ENCODE measurements around the gene SCGB1D1. TPM values are rescaled to one million over a fixed set of nuclear protein-coding genes. Genes with fewer than 3 reads are reported as not detected.
"Not testable (repeated sequence)": the region's sequence is repeated elsewhere in the genome, so short reads cannot be mapped to it uniquely, and the experiment has no call there.

SCGB1D1 gene
- total RNA-seq, 1 donor from 2014 or later, result not detected

DNA sequence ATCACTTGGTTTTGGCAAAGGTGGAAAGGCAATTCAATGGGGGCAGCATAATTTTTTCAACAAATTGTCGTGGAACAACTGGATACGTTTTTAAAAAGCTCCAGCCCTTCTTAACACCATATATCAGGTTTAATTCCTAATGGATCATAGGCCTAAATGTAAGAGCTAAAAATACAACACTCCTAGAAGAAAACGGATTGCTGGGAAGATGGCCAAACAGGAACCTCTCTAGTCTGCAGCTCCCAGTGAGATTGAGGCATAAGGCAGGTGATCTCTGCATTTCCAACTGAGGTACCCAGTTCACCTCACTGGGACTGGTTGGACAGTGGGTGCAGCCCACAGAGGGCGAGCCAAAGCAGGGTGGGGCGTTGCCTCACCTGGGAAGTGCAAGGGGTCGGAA lies 32.4 kb upstream of the SCGB1D1 start:
- intact Hi-C loops (cut with micrococcal nuclease), result no loop called here

DNA sequence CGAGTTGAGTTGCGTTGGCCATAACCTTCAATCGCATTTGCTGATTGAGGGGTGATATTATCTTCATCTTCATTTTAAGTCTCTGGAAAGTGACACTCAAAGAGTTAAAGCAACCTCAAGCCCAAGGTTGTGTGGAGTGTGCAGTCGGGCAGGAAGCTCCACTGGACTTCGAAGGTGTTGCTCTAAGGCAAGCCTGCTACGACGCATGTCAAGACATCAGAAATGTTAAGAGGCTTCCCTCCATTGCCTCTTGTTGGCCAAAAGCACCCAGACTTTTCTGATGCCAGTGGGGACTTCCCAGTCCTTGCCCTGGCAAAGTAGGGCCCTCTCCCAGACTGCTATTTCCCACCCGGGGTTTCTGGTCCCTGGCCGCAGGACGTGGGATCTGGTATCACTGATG lies 23.6 kb upstream of the SCGB1D1 start:
- intact Hi-C loops (cut with micrococcal nuclease), result no loop called here

DNA sequence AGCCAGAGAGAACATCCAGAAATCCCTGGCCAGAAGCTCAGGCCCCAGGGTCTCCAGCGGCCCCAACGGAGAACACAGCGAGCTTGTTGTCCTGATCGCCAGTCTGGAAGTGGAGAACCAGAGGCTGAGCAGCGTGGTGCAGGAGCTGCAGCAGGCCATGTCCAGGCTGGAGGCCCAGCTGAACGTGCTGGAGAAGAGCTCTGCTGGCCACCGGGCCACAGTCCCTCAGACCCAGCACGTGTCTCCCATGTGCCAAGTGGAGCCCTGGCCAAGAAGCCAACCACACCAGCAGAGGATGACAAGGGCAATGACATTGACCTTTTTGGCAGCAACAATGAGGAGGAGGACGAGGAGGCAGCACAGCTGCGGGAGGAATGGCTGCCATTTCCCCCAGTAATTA lies 20.6 kb upstream of the SCGB1D1 start:
- intact Hi-C loops (cut with micrococcal nuclease), result no loop called here

DNA sequence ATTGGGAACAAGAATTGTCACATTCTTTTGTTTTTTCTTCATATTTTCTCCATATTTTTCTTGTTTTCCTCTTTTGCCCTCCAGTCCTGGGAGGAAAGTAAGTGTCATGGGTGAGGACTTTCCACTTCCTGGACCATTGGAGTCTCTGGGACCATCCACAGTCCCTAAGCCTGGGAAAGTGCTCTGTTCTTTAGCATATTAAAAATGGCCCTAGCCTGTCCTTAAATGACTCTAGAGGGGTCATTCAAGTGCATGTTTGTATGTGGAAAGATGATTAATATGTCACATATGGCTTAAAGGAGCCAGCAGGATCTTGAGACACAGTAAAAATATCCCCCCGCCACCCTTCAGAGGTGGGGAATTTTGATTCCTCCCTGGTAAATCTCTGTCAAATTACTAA lies 20.1 kb upstream of the SCGB1D1 start:
- intact Hi-C loops (cut with micrococcal nuclease), result no loop called here

DNA sequence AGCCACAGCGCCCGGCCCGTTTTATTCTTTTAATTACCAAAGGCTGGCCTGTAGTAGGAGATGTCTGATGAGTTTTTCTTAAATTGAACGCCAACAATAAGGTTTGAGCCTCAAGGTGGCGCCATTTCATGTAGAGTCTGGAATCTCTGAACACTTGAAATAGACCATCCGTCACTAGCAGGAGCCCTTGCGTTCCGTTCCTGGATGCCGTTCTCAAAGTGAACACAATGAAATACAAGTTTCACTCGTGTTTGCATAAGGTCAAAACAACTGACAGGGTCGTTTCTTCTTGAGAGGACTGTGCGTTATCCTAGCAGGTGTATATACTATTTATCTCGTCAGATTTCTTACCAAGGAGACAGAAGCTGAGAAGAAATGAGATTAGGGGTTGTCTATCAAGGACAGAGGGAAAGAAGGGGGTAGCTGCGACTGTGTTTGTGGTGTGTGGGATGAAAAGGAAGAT lies 18.7 kb upstream of the SCGB1D1 start:
- intact Hi-C loops (cut with micrococcal nuclease), result loop anchor here (1.0 kb wide), 4 partner anchors 37 to 207 kb away; partner anchors contain the start of gene SCGB2A1

DNA sequence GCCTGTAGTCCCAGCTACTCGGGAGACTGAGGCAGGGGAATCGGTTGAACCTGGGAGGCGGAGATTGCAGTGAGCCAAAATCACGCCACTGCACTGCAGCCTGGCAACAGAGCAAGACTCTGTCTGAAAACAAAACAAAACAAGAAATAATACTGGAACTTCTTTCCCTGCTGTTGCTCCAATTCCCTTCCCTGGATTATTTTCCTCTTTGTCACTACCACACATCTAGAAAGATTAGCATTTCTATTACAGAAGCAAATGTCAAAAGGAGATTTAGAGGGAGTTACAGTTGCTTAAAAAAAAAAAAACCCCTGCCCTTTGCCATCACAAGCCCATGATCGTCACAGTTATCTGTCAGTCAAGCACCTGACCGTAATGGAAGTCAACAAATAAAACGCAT lies 17.7 kb upstream of the SCGB1D1 start:
- intact Hi-C loops (cut with micrococcal nuclease), result no loop called here

DNA sequence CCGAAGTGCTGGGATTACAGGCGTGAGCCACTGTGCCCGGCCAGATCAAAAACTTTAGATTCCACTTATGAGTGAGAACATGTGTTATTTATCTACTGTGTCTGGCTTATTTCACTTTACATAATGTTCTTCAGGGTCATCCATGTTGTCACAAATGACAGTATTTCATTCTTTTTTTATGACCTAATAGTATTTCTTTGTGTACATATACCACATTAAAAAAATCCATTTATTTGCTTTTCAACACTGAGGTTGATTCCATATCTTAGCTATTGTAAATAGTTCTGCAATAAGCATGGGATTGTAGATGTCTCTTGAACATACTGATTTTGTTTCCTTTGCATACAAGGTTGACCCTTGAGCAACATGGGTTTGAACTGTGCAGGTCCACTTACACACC lies 13.2 kb upstream of the SCGB1D1 start:
- intact Hi-C loops (cut with micrococcal nuclease), result no loop called here

DNA sequence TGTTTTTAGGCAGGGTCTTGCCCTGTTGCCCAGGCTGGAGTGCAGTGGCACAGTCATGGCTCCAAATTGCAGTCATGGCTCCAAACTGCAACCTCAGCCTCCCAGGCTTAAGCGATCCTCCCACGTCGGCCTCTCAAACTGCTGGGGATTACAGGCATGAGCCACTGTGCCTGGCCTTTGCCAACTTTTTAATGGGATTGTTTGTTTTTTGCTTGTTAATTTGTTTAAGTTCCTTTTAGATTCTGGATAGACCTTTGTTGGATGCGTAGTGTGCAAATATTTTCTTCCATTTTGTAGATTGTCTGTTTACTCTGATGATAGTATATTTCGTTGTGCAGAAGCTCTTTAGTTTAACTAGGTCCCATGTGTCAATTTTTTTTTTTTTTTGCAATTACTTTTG lies 10.0 kb upstream of the SCGB1D1 start:
- intact Hi-C loops (cut with micrococcal nuclease), result no loop called here

DNA sequence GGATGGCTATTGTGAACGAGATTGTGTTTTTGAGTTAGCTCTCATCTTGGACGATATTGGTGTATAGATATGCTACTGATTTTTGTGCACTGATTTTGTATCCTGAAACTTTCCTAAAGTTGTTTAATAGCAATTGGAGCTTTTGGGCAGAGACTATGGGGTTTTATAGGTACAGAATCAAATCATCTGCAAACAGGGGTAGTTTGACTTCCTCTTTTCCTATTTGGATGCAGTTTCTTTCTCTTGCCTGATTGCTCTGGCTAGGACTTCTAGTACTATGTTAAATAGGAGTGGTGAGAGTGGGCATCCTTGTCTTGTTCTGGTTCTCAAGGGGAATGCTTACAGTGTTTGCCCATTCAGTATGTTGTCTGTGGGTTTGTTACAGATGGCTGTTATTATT lies 8.9 kb upstream of the SCGB1D1 start:
- intact Hi-C loops (cut with micrococcal nuclease), result no loop called here

DNA sequence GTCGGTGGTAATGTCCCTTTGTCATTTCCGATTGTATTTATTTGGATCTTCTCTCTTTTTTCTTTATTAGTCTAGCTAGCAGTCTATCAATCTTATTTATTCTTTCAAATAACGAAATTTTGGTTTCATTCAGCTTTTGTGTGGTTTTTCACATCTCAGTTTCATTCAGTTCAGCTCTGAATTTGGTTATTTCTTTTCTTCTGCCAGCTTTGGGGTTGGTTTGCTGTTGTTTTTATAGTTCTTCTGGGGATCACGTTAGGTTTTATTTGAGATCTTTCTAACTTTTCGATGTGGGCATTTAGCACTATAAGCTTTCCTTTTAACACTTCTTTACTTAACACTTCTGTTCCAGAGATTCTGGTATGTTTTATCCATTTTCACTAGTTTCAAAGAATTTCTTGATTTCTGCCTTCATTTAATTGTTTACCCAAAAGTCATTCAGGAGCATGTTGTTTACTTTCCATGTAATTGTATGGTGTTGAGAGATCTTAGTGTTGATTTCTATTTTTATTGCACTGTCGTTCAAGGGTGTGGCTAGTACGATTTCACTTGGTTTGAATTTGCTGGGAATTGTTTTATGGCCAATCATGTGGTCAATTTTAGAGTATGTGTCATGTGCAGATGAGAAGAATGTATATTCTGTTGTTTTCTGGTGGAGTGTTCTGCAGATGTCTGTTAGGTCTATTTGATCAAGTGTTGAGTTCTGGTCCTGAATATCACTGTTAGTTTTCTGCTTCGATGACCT lies 7.7 kb upstream of the SCGB1D1 start:
- intact Hi-C loops (cut with micrococcal nuclease), result no loop called here

DNA sequence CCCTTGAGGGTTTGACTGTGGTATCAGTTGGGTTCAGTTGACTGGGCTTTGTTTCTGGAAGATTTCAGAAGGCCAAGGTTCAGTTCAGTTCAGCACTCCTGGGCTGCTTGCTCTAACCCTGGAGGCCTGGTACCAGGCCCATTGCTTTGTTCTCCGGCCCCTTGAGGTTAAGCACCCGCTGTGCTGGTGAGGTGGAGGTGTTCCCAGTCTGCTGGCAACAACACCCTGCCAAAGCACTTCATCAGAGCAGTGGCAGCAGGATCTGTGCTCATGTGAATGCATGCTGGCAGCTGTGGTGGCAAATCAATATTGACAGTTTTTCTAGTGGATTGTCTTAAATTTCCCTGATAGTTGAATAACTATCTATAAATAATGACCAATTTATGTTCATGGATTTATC lies 3.8 kb upstream of the SCGB1D1 start:
- intact Hi-C loops (cut with micrococcal nuclease), result no loop called here

DNA sequence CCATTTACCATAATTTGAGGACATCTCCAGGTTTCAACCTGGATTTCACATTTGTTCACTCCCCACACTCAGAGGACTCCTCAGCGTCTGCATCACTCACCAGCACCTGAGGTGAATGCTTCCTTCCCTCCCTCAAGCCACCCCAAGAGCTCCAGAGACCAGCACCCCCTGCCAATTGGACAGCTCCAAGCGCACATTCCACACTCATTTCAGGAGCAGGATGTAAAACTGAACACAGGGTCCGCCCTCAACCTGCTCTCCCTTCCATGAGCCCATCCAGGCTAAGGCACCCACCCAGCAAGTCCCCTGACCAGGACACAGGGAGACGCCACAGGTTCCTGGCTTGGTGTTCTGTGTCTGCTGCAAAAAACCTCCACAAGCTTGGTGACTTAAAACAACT lies 3.9 kb downstream of the SCGB1D1 start:
- intact Hi-C loops (cut with micrococcal nuclease), result no loop called here

DNA sequence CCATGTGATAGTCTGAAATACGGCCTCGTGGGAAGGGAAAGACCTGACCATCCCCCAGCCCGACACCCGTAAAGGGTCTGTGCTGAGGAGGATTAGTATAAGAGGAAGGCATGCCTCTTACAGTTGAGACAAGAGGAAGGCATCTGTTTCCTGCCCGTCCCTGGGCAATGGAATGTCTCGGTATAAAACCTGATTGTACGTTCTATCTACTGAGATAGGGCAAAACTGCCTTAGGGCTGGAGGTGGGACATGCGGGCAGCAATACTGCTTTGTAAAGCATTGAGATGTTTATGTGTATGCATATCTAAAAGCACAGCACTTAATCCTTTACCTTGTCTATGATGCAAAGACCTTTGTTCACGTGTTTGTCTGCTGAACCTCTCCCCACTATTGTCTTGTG lies 5.0 kb downstream of the SCGB1D1 start:
- intact Hi-C loops (cut with micrococcal nuclease), result not testable (repeated sequence)

DNA sequence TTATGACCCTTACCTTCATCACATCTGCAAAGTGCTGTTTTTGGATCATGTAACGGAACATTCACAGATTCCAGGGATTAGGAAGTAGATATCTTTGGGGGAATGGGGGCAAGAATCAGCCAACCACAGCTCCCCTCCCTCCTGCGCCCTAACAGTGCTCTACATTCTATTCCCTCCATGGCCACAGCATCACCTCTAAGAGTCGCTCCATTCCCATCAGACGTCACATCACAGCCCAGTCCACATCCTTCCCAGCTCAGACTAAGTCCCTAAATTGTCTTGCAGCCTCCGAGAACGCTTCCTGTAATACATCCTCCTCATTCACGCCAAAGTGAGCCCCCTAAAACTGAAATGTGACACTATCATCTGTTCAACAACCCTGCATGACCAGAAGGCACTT lies 5.9 kb downstream of the SCGB1D1 start:
- intact Hi-C loops (cut with micrococcal nuclease), result no loop called here

DNA sequence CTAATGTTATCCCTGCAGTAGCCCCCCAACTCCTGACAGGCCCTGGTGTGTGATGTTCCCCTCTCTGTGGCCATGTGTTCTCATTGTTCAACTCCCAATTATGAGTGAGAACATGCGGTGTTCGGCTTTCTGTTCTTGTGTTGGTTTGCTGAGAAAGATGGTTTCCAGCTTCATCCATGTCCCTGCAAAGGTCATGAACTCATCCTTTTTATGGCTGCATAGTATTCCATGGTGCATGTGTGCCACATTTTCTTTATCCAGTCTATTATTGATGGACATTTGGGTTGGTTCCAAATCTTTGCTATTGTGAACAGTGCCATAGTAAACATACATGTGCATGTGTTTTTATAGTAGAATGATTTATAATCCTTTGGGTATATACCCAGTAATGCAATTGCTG lies 7.4 kb downstream of the SCGB1D1 start:
- intact Hi-C loops (cut with micrococcal nuclease), result not testable (repeated sequence)

DNA sequence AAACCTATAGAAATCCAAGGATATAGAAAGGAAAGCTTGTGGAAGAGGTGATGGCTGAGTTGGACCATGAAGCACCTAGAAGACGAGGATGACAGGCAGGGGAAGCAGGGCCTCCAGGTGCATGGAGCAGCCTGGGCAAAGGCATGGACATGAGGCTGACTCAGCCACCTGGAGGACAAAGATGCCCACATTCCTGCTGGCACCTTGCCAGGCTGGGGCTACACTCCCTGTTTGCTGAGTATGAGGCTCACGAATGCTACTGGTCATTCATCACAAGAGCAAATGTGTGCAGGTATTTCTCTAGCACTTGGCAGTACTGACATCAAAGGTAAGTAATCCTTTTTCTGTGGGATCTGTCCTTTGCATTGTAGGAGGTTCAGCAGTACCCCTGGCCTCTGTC lies 11.4 kb downstream of the SCGB1D1 start:
- intact Hi-C loops (cut with micrococcal nuclease), result no loop called here

DNA sequence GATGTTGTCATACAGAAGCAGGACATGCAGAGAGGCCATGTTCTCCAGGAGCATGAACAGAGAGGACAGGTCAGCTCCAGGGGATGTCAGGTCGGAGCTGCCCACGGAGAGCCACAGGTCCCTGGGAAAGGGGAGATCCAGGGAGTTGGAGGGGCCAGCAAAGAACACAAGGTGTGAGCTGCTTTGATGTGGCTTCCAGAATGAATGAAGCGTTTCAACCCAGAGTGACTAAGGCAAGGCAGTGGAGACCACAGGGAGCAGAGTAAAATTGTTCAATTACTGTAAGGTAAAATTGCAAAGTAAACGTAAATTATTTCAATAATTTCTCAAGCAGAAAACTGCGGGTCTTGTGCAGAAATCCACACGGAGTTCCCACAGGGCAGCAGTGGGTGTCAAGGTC lies 12.9 kb downstream of the SCGB1D1 start:
- intact Hi-C loops (cut with micrococcal nuclease), result no loop called here

DNA sequence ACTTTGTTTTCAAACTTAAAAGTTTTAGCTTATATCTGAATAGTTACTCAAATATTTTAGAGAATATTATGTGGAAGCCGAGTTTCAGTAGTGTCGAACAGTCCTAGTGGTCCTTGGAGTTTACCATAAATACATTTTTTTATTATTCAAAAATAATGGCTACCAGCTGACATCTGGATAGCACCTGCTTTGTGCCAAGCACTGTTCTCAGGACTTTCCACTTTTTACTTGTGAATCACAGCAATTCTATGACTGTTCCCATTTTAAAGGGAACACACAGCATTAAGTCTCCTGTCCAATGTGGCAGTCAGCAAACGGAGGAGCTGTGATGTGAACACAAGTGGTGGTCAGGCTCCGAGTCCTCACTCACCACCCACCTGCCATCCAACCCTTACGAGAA lies 14.4 kb downstream of the SCGB1D1 start:
- intact Hi-C loops (cut with micrococcal nuclease), result no loop called here

DNA sequence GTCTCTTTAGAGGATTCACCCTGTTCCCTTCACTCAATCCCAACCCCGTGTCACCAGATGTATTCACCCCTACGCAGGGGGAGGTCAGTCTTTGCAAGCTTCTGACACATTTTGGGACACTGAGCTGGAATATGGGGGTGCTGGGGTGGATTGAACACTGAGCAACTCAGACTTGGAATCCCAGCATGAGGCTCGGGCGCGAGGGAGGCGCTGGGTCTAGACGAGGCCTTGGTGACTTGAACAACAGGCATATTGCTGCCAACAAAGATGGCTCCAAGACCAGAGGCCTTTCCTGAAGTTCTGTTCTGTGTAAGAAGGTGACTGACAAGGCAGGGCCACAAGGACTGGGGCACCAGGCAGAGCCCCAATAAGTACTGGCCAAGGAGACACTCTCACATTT lies 15.4 kb downstream of the SCGB1D1 start:
- intact Hi-C loops (cut with micrococcal nuclease), result no loop called here

DNA sequence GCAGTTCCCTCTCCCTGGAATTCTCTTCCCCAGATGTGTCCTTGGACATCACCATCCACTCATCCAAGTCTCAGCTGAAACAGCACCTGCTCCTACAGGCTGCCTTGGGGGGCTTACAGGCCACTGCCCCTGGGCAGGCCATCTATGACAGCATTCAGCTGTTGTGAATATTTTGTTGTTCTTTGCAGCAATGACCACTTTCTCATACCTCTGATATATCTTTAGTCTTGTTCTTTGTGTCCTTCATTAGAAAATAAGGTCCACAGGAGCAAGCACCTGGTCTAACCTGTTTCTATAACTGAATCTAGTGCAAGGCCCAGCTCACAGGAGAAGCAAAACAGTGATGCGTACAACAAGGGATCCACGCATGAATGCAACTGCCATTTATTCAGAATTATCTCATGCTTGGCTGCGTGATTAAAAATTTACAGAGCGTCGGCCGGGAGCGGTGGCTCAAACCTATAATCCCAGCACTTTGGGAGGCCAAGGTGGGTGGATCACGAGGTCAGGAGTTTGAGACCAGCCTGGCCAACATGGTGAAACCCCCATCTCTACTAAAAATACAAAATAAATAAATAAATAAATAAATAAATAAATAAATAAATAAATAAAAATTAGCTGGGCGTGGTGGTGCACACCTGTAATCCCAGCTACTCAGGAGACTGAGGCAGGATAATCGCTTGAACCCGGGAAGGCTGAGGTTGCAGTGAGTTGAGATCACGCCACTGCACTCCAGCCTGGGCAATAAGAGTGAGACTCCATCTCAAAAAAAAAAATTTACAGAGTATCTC lies 16.5 kb downstream of the SCGB1D1 start:
- intact Hi-C loops (cut with micrococcal nuclease), result not testable (repeated sequence)

DNA sequence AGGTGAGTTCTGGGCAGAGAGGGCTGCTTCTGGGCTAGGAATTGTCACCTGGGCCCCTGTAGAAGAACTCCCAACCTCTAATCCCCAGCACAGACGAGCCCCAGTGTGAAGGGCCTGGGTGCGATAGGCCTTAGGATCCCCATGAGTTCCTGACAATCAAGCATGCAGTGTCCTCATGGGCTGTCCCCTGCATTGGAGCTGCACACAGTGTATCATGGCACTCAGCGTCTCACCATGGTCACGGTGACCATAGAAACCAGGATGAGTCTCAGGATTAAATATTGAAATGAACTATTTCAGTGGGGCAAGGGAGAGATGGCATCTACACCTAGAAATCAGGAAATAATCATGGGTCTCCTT lies 18.7 kb downstream of the SCGB1D1 start:
- intact Hi-C loops (cut with micrococcal nuclease), result loop anchor here (1.0 kb wide), 1 partner anchor 37 kb away; no protein-coding TSS in a partner anchor

DNA sequence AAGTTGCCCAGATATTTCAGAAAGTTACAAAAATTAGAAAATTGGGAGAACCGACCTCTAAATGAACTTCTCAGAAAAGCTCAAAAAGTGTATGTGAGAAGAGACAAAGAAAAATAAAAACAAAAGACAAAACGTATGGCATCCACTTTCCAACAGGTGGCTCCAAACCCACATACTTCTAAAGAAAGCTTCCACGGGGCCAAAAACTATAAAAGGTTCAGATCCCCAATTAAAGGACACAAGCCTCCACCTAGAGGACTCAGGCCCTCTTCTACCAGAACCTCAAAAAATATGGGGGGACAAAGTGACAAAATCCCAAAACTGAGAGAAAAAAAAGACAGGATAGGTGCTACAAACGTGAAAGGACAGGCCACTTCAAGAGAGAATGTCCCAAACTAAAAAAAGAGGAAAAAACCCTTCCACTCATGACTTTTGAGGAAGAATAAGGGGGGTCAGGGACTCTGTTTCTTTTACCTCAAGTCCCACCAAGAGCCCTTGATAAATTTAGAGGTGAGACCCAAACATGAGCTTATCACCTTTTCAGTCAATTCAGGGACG lies 27.3 kb downstream of the SCGB1D1 start:
- intact Hi-C loops (cut with micrococcal nuclease), result loop anchor here (1.0 to 5.0 kb wide), 4 partner anchors 50 to 161 kb away; no protein-coding TSS in a partner anchor

Data from T-helper 1 cell treated with Interleukin-12 subunit alpha and Interleukin-12 subunit beta and Interleukin-4 antibody, amounts not matched to agents 30 ng/mL and 1 ng/mL, for 36 hours (primary cell).